Measurements from ENCODE around the gene ECM2.

ECM2 gene

GRCh38 chr9:92500725-92501124, 35.1 kb downstream of the ECM2 start:
- DNase-seq (ENCODE audit: low read depth in 2 of 2), result no peak

GRCh38 chr9:92499701-92500100, 36.1 kb downstream of the ECM2 start:
- no peak for DNase-seq (ENCODE audit: low read depth in 2 of 2)

- no peak for DNase-seq (ENCODE audit: low read depth in 2 of 2)
Observed at GRCh38 chr9:92496396-92497176, 39.2 kb downstream of the ECM2 start.

DNA sequence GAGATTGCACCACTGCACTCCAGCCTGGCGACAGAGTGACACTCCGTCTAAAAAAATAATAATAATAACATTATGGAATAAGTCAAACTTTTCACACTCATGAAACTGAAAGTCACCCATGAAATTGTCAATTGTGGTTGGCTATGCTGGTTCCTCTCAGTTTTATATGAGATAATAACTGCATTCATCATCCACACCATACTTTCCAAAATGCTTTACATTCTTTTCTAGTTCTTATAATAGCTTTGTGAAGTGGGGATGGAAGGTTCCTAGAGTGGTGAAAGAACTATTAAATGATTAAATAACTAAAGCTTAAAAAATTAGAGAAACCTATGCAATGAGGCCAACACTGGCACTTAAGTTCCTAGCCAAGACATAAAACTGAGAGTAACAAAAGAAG, 40.9 kb downstream of the ECM2 start:
- DNase-seq (ENCODE audit: low read depth in 2 of 2), result no peak

- no peak for DNase-seq (ENCODE audit: low read depth in 2 of 2)
Observed at GRCh38 chr9:92493749-92494387, 41.9 kb downstream of the ECM2 start.

DNA sequence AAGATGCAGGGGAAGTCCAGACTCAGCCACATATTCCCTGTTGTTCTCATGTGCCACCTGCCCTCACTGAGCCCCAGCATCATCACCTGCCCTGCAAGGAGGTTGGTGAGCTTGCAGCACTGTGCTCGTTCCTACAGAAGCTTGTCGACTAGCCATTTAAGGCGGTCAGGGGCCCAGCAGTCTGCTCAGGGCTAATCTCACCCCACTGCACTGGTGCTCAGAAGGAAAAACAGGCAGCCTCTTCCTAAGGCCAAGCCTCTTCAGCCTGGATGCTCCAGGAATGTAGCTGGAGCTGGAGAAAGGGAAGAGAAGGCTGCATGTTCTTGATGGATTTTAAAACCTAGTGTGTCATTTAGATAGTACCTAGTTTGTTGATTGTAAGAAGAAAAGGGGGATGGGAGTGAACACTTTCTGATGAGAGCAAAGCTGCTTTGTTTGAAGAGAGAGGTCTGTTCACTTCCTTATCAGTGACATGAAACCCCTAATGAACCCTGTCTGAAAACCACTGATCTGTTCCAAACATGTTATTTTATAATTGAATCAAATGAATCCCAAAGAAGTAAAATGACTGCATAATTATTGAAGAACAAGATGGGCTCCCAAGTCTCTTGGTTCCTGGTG, 42.9 kb downstream of the ECM2 start:
- DNase-seq (ENCODE audit: low read depth in 2 of 2), result no peak

DNA sequence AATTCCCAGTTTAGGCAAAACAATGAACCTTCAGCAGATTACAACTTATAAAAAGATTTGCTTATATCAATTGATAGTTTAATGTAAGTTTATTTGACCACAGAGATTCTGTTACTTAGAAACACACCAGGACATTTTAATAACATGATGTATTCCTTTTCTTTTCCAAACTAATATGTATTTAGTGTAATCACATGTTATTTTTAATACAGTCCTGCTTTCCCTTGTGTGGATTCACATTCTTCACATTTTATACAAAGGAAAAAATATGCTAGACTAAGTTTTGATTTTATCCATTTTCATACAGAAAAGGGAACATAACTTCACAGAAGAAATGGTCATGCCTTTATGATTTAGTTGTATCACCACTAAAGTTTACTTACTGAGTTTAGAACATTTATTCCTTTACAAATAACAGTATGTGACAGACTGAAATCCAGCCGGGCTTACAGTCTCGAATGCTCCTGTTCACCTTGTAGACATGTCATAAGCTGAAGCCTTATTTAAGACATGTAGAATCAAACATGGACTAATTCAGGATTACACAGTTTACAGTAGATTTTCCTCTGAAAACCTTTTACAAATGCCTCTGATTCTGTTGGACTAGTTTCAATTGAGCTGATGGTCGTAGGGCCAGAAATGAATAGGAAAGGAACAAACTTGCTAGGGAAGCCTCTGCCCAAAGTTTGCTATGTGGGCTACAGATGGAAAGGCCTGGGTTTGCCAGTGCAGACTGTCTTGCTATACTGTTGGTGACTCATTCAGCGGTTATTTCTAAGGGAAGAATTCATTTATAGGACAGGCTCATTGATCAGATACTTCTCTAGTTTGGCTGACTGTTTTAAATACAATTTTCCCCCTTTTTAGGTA, 46.9 kb downstream of the ECM2 start:
- no peak for DNase-seq (ENCODE audit: low read depth in 2 of 2)

DNA sequence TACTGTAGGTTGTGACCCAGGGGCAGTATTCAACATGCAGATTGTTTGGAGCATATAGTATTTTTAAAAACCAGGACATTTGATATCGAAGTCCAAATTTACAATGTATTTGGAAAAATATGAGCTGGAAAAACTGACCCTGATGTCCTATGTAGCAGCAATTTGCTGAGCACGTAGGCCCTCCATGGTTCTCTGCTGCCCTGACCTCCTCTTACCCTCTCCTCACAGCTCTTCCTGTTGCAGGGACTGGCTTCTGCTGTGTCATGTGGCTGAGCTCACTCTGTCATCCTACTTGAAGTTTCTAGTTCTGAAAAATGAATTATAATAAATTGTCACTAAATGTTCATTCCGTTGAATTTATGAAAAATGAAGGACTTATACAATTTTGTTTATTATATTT, 49.4 kb downstream of the ECM2 start:
- DNase-seq (ENCODE audit: low read depth in 2 of 2), result no peak

- no peak for DNase-seq (ENCODE audit: low read depth in 2 of 2)
Observed at GRCh38 chr9:92484563-92484962, 51.2 kb downstream of the ECM2 start.

GRCh38 chr9:92483627-92484545, 51.9 kb downstream of the ECM2 start:
- DNase-seq (ENCODE audit: low read depth in 2 of 2), result no peak

- no peak for DNase-seq (ENCODE audit: low read depth in 2 of 2)
Observed at GRCh38 chr9:92482805-92483204, 53.0 kb downstream of the ECM2 start.

DNA sequence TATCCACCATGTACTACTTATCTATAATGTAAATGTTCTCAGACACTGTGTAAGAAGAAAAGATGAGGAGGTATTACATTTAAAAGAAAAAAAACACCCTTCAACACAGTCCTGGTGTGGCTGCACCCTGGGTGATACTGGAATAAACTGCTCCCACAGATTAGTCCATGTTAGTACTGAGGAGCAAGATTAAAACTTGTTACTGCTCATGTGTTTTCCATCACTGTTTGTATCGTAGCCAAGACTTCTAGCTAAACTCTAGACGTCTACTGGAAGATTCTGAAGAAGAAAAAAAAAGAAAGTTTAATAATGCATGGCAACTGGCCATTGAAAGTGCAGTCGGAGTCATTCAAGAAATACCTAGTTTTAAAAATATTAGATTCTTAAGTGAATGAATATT, 53.5 kb downstream of the ECM2 start, which contains the start of gene ASPN:
Gene ASPN, minus strand, starts transcription at position 178 of the 400 bp plus-strand sequence.
- DNase-seq (ENCODE audit: low read depth in 2 of 2), result no peak

DNA sequence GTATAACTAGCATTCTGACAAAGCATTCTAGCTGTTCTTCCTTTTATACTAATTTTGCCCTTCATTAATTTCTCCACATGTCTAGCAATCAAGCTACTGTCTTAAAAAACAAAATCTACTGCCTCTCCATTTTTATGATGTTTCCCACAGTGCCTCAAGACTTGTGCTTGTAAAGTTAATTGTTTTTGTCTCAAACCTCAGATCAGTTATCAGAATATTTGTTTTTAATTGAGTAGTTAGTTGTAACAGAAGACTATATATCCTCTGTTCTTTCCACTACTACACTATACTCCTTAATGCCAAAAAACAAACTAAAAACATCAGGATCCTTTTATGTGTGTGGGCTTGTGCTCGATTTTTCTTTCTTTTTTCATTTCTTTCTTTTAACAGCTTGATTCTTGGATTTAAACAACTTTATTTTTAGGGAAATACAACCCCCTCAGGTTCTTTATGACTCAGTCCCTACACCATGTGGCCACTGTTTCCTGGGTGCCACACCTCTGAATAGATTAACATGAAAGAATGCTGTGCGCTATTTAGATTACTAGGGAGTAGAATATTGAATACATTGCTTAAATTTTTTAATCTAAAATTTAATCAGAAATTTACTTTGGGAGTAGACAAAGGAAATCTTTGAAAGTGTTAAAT, 54.7 kb downstream of the ECM2 start:
- no peak for DNase-seq (ENCODE audit: low read depth in 2 of 2)

GRCh38 chr9:92480291-92480771, 55.5 kb downstream of the ECM2 start:
- DNase-seq (ENCODE audit: low read depth in 2 of 2), result no peak

GRCh38 chr9:92479346-92479745, 56.4 kb downstream of the ECM2 start:
- no peak for DNase-seq (ENCODE audit: low read depth in 2 of 2)

DNA sequence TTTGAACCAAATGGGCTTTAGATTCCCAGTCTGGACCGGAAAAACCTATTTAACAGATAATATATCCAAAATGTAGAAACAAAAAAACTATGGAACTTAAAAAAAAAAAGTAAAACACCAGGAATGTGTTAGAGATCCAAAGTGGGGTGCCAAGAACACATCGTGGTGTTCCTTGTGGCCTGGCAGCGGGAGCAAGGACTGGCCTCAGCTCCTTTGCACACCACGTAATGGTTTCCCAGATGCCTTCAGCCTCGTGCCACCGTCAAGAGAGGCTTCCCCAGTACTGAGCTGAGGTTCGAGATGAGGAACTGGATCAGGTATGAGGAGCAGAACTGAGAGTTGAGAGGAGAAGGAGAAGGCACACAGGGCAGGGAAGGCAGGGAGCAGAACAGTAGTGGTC, 57.0 kb downstream of the ECM2 start:
- no peak for DNase-seq (ENCODE audit: low read depth in 2 of 2)

- no peak for DNase-seq (ENCODE audit: low read depth in 2 of 2)
Observed at GRCh38 chr9:92476962-92477361, 58.8 kb downstream of the ECM2 start.

GRCh38 chr9:92474587-92474986, 61.2 kb downstream of the ECM2 start:
- no peak for DNase-seq (ENCODE audit: low read depth in 2 of 2)

DNA sequence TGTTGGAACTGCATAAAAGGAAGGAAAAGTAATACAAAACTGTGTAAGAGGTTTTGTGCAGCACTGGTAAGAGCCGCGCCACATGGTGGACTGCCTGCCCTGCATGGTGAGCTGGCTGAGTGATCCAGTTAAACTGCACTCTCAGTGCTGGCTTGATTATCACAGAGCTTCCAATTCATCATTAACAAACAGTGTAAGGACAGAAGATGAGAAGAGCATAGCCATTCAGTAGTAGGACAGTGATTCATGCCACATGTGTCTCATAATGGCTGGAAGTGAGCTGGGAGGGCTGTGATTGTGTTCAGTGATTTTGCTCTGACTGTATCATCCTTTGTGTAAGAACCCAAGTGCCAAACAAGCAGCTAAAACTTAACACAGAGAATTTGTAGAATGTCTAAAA, 67.6 kb downstream of the ECM2 start:
- DNase-seq (ENCODE audit: low read depth in 2 of 2), result no peak

GRCh38 chr9:92467511-92467910, 68.3 kb downstream of the ECM2 start:
- no peak for DNase-seq (ENCODE audit: low read depth in 2 of 2)
